Common myeloid progenitor, CD34-positive (primary cell): ENCODE measurements around the gene ZNF837.

Source experiments
- CTCF ChIA-PET: fragments of 350-600 bp; sonication (Branson Sonifier 250); formaldehyde crosslinking; loops from one replicate; lab custom pipeline; 2021; ENCODE audit warnings: antibody characterized with exemption; lab: Charles Lee
- POLR2A ChIA-PET: fragments of 350-600 bp; sonication (Branson Sonifier 250); formaldehyde crosslinking; loops from one replicate; lab custom pipeline; 2021; ENCODE audit warnings: antibody characterized with exemption; lab: Charles Lee
- DNase-seq, 3 donors: peaks; one replicate each; pipeline versions ENCODE4 v3.0.0 to v3.0.0-alpha.2; 2013
- H3K27ac ChIP-seq, 2 experiments: 1 replicate in 1 of 2; 2 replicates in 1 of 2; pipeline ENCODE4 v1.7.0; 2013; ENCODE audit warnings: inconsistent platforms in 2 of 2, low read length in 2 of 2, mild to moderate bottlenecking in 2 of 2, low read depth in 1 of 2, moderate library complexity in 1 of 2; ENCODE audit not compliant: severe bottlenecking in 2 of 2, insufficient read depth in 1 of 2, poor library complexity in 1 of 2
- H3K27me3 ChIP-seq, 5 experiments: replicated peaks in 2 of 5; 1 replicate in 3 of 5; 2 replicates in 2 of 5; pipeline versions ENCODE4 v1.6.1 to v1.7.0; 2013; ENCODE audit warnings: low read length in 4 of 5, mild to moderate bottlenecking in 2 of 5, moderate library complexity in 2 of 5, inconsistent platforms in 1 of 5; ENCODE audit not compliant: insufficient read depth in 5 of 5, control insufficient read depth in 4 of 5
- H3K36me3 ChIP-seq, 4 experiments: 1 replicate in 2 of 4; 2 replicates in 2 of 4; pipeline versions ENCODE4 v1.6.1 to v1.7.0; 2013; ENCODE audit warnings: low read length in 3 of 4, control low read depth in 1 of 4, mild to moderate bottlenecking in 1 of 4; ENCODE audit not compliant: control insufficient read depth in 4 of 4, insufficient read depth in 4 of 4
- H3K4me1 ChIP-seq, 4 experiments: 1 replicate in 3 of 4; 2 replicates in 1 of 4; pipeline versions ENCODE4 v1.6.1 to v1.7.1; 2013; ENCODE audit warnings: low read length in 3 of 4, mild to moderate bottlenecking in 3 of 4, control low read depth in 1 of 4, inconsistent platforms in 1 of 4, moderate library complexity in 1 of 4; ENCODE audit not compliant: control insufficient read depth in 4 of 4, insufficient read depth in 4 of 4; ENCODE audit errors: control extremely low read depth in 1 of 4
- H3K4me3 ChIP-seq, 7 experiments: 1 replicate in 4 of 7; 2 replicates in 3 of 7; pipeline versions ENCODE4 v1.5.1 to v1.7.0; 2013; ENCODE audit warnings: mild to moderate bottlenecking in 7 of 7, low read length in 6 of 7, moderate library complexity in 6 of 7, inconsistent platforms in 2 of 7, low read depth in 2 of 7, control low read depth in 1 of 7; ENCODE audit not compliant: insufficient read depth in 4 of 7, control insufficient read depth in 1 of 7; ENCODE audit errors: extremely low read depth in 1 of 7
- H3K9me3 ChIP-seq, 5 experiments: 1 replicate in 4 of 5; 2 replicates in 1 of 5; pipeline versions ENCODE4 v1.6.1 to v1.7.1; 2013; ENCODE audit warnings: low read length in 4 of 5, mild to moderate bottlenecking in 2 of 5, inconsistent platforms in 1 of 5, low read depth in 1 of 5, moderate library complexity in 1 of 5; ENCODE audit not compliant: control insufficient read depth in 4 of 5, insufficient read depth in 2 of 5; ENCODE audit errors: control extremely low read depth in 1 of 5
- WGBS: methylation state at CpG from one replicate; pipeline ENCODE4 v1.1.5; 2013; ENCODE audit not compliant: insufficient coverage; 5-methylcytosine and 5-hydroxymethylcytosine counted together

Gene ZNF837

GRCh38 chr19:58361900-58362271 is 18.9 kb downstream of the ZNF837 start:
- peak in 1 of 3 donors; percentile 63 for DNase-seq
- H3K9me3 ChIP-seq, result peaks cover 0 to 4% (median 0%) of the 10 kb centered on the region in 5 experiments
- ChIA-PET POLR2A (interaction anchor here (1.0 to 1.2 kb wide), 4 partner anchors 12 to 115 kb away, joined by 3 to 9 read pairs (median 4); partner anchors contain the start of genes ZNF446 and ZNF584), CTCF (interaction anchor here (1.0 to 2.1 kb wide), 4 partner anchors 11 to 35 kb away, joined by 3 to 8 read pairs (median 3); partner anchors contain the start of gene ZSCAN22)
- WGBS, result 9% methylated on average over 27 of the region's 28 CpGs
- H3K4me3 ChIP-seq, result peak overlapping the region; percentile 69 to 94 (median 85)
- H3K27me3 ChIP-seq, result peaks cover 0 to 4% (median 0%) of the 10 kb centered on the region in 5 experiments
- peak overlapping the region; percentile 77 to 90 for H3K27ac ChIP-seq
- H3K36me3 ChIP-seq, result peaks cover 0 to 3% (median under 1%) of the 10 kb centered on the region in 4 experiments
- peaks cover 2 to 37% (median 34%) of the 10 kb centered on the region in 4 experiments for H3K4me1 ChIP-seq

- ChIA-PET POLR2A (interaction anchor here (1.7 kb wide), 1 partner anchor 11 kb away, joined by 8 read pairs; no protein-coding TSS in a partner anchor), CTCF (no interaction called here)
- Histone ChIP-seq H3K4me1 (peaks cover 0 to 39% (median 17%) of the 10 kb centered on the region in 4 experiments), H3K36me3 (peaks cover 0 to 6% (median 1%) of the 10 kb centered on the region in 4 experiments), H3K4me3 (peak overlapping the region in 1 of 7 experiments; percentile 66), H3K27me3 (peaks cover 0 to 7% (median 0%) of the 10 kb centered on the region in 5 experiments), H3K9me3 (peaks cover 0 to 4% (median 0%) of the 10 kb centered on the region in 5 experiments), H3K27ac (no peak overlapping the region)
- WGBS, result 90% methylated on average over 17 of the region's 19 CpGs
- DNase-seq, result no peak
Measured at GRCh38 chr19:58357481-58358145, 23.2 kb downstream of the ZNF837 start.

GRCh38 chr19:58356766-58357480 is 23.9 kb downstream of the ZNF837 start:
- H3K4me3 ChIP-seq, result peak overlapping the region in 4 of 7 experiments; percentile 38 to 75 (median 67)
- DNase-seq, result peak in 1 of 3 donors; percentile 25
- 48% methylated on average over 74 of the region's 75 CpGs for WGBS
- peaks cover 0 to 4% (median 0%) of the 10 kb centered on the region in 5 experiments for H3K9me3 ChIP-seq
- no peak overlapping the region for H3K27ac ChIP-seq
- peaks cover 0 to 35% (median 16%) of the 10 kb centered on the region in 4 experiments for H3K4me1 ChIP-seq
- H3K27me3 ChIP-seq, result peaks cover 0 to 7% (median 0%) of the 10 kb centered on the region in 5 experiments
- POLR2A ChIA-PET, result interaction anchor here (1.7 kb wide), 1 partner anchor 10 kb away, joined by 8 read pairs; no protein-coding TSS in a partner anchor
- peaks cover 0 to 6% (median 3%) of the 10 kb centered on the region in 4 experiments for H3K36me3 ChIP-seq
- CTCF ChIA-PET, result interaction anchor here (0.7 kb wide), 1 partner anchor 41 kb away, joined by 3 read pairs; no protein-coding TSS in a partner anchor

GRCh38 chr19:58355908-58356765 is 24.7 kb downstream of the ZNF837 start:
- CTCF ChIA-PET, result interaction anchor here (0.7 to 1.4 kb wide), 2 partner anchors 9 to 42 kb away, joined by 3 to 5 read pairs; no protein-coding TSS in a partner anchor
- Histone ChIP-seq H3K9me3 (peaks cover 0 to 4% (median 0%) of the 10 kb centered on the region in 5 experiments), H3K27me3 (peaks cover 0 to 7% (median 0%) of the 10 kb centered on the region in 5 experiments), H3K36me3 (peaks cover 0 to 6% (median 3%) of the 10 kb centered on the region in 4 experiments), H3K27ac (no peak overlapping the region), H3K4me3 (peak overlapping the region in 5 of 7 experiments; percentile 33 to 75 (median 66)), H3K4me1 (peaks cover 0 to 27% (median 11%) of the 10 kb centered on the region in 4 experiments)
- POLR2A ChIA-PET, result interaction anchor here (0.7 to 1.7 kb wide), 2 partner anchors 9 to 128 kb away, joined by 3 to 8 read pairs; partner anchors contain the start of gene ZNF544
- peak; percentile 70 to 85 (median 80) for DNase-seq
- WGBS, result 19% methylated on average over 93 of the region's 94 CpGs

GRCh38 chr19:58355215-58355796 is 25.5 kb downstream of the ZNF837 start:
- H3K4me1 ChIP-seq, result peaks cover 0 to 29% (median 11%) of the 10 kb centered on the region in 4 experiments
- CTCF ChIA-PET, result interaction anchor here (1.4 to 1.5 kb wide), 2 partner anchors 8 to 18 kb away, joined by 4 to 5 read pairs; no protein-coding TSS in a partner anchor
- H3K27ac ChIP-seq, result no peak overlapping the region
- peaks cover 0 to 7% (median 0%) of the 10 kb centered on the region in 5 experiments for H3K27me3 ChIP-seq
- WGBS, result 96% methylated on average over 10 of the region's 10 CpGs
- POLR2A ChIA-PET, result interaction anchor here (0.7 kb wide), 1 partner anchor 127 kb away, joined by 3 read pairs; the partner anchor contains the start of gene ZNF544
- peaks cover 0 to 11% (median 3%) of the 10 kb centered on the region in 4 experiments for H3K36me3 ChIP-seq
- DNase-seq, result no peak
- H3K9me3 ChIP-seq, result peaks cover 0 to 4% (median 0%) of the 10 kb centered on the region in 5 experiments
- no peak overlapping the region for H3K4me3 ChIP-seq
